Measurements from ENCODE around the gene PELI3.

GRCh38 chr11:66497206-66497605, 30.5 kb downstream of the PELI3 start:
- no peak for TF ChIP-seq CTCF (IDR thresholded peaks at IDR 0.05)
- no peak for TF ChIP-seq POLR2A (IDR thresholded peaks at IDR 0.05)

All from esophagus squamous epithelium (tissue), 4 donors.